Inflammatory macrophage treated with lipopolysaccharide for 4 hours (primary cell): ENCODE measurements around the gene RPGRIP1.
A peak's percentile ranks its signal among the peaks of the same experiment; 100 is the strongest.
"Not testable (repeated sequence)": the region's sequence is repeated elsewhere in the genome, so short reads cannot be mapped to it uniquely, and the experiment has no call there.

Experiments used
- DNase-seq: peaks from one replicate; pipeline ENCODE4 v3.0.0-alpha.2; 2020

The RPGRIP1 gene

GRCh38 chr14:21258889-21259787, 20.7 kb upstream of the RPGRIP1 start:
- no peak for DNase-seq

GRCh38 chr14:21261824-21262223, 18.1 kb upstream of the RPGRIP1 start:
- no peak for DNase-seq

GRCh38 chr14:21262410-21262809, 17.5 kb upstream of the RPGRIP1 start:
- no peak for DNase-seq

- peak; percentile 43 for DNase-seq
These were observed 16.4 kb upstream of the RPGRIP1 start for GRCh38 chr14:21263284-21264024.

- DNase-seq = peak; percentile 74
These were observed 15.7 kb upstream of the RPGRIP1 start for GRCh38 chr14:21264025-21264801.

GRCh38 chr14:21267431-21267845, 12.4 kb upstream of the RPGRIP1 start:
- no peak for DNase-seq

GRCh38 chr14:21267886-21268616, 11.8 kb upstream of the RPGRIP1 start:
- DNase-seq = peak; percentile 93

- peak; percentile 64 for DNase-seq
These were observed 11.1 kb upstream of the RPGRIP1 start for GRCh38 chr14:21268617-21269251.

- peak; percentile 100 for DNase-seq
These were observed 10.4 kb upstream of the RPGRIP1 start, which contains the start of gene HNRNPC for GRCh38 chr14:21269252-21270046. HNRNPC (minus strand) TSS chr14:21269442; CDS start chr14:21234193, 35,249 bp downstream.

- not testable (repeated sequence) for DNase-seq
These were observed 7.2 kb upstream of the RPGRIP1 start for GRCh38 chr14:21272661-21273060.

- DNase-seq = no peak
These were observed 4.5 kb upstream of the RPGRIP1 start for GRCh38 chr14:21275261-21275858.

- peak; percentile 80 for DNase-seq
These were observed 1.3 kb upstream of the RPGRIP1 start for GRCh38 chr14:21278632-21279031.

- DNase-seq = peak; percentile 60
These were observed 2.0 kb downstream of the RPGRIP1 start for GRCh38 chr14:21281917-21282316.

GRCh38 chr14:21286516-21286915, 6.6 kb downstream of the RPGRIP1 start:
- not testable (repeated sequence) for DNase-seq

GRCh38 chr14:21287168-21287567, 7.3 kb downstream of the RPGRIP1 start:
- no peak for DNase-seq

GRCh38 chr14:21294026-21294425, 14.1 kb downstream of the RPGRIP1 start:
- DNase-seq = not testable (repeated sequence)

- DNase-seq = peak; percentile 25
These were observed 18.5 kb downstream of the RPGRIP1 start for GRCh38 chr14:21298358-21298757.

- DNase-seq = no peak
These were observed 19.8 kb downstream of the RPGRIP1 start for GRCh38 chr14:21299562-21300130.

GRCh38 chr14:21300892-21301291, 21.0 kb downstream of the RPGRIP1 start:
- DNase-seq = no peak
